ENCODE measurements around the gene MBNL1.

DNA sequence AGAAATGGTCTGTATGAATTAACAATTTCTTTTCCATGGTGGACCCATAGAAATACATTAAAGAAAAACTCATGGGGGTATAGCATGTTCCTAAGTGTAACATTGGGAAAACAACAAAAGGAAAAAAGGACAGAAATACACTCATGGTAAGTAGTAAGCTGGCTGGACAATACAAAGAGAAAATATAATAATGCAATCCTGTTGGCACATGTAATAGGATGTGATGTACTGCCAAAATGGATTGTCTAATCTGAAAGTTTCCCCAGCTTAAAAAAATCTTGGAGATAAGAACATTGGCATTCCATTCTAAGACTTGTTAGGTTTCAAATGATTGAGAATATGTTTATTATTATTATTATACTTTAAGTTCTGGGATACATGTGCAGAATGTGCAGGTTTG lies 128.1 kb downstream of the MBNL1 start:
- TF ChIP-seq, protein P1, sequence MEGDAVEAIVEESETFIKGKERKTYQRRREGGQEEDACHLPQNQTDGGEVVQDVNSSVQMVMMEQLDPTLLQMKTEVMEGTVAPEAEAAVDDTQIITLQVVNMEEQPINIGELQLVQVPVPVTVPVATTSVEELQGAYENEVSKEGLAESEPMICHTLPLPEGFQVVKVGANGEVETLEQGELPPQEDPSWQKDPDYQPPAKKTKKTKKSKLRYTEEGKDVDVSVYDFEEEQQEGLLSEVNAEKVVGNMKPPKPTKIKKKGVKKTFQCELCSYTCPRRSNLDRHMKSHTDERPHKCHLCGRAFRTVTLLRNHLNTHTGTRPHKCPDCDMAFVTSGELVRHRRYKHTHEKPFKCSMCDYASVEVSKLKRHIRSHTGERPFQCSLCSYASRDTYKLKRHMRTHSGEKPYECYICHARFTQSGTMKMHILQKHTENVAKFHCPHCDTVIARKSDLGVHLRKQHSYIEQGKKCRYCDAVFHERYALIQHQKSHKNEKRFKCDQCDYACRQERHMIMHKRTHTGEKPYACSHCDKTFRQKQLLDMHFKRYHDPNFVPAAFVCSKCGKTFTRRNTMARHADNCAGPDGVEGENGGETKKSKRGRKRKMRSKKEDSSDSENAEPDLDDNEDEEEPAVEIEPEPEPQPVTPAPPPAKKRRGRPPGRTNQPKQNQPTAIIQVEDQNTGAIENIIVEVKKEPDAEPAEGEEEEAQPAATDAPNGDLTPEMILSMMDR (IDR thresholded peaks at IDR 0.05): no peak
- TF ChIP-seq POLR2A (IDR thresholded peaks at IDR 0.05): no peak
